ENCODE data around the gene GNG2. TPM values are rescaled to one million over a fixed set of nuclear protein-coding genes. Genes with fewer than 3 reads are reported as not detected.
A peak's percentile ranks its signal among the peaks of the same experiment; 100 is the strongest.

Gene GNG2
- total RNA-seq, 1 donor from 2014 or later: 25.1 TPM

GRCh38 chr14:51867741-51868140, 7.3 kb downstream of the GNG2 start:
- Histone ChIP-seq H3K36me3 (ENCODE audit: control insufficient read depth in 3 of 3, insufficient read depth in 3 of 3, low read length in 3 of 3) (no peaks in the 10 kb centered on the region), H3K27ac (ENCODE audit: low read depth, low read length) (no peak overlapping the region), H3K9me3 (ENCODE audit: control insufficient read depth in 3 of 3, low read length in 3 of 3) (no peaks in the 10 kb centered on the region), H3K27me3 (ENCODE audit: control insufficient read depth in 3 of 3, insufficient read depth in 3 of 3, low read length in 3 of 3) (no peaks in the 10 kb centered on the region), H3K9ac (ENCODE audit: low read depth in 1 of 3, low read length in 3 of 3) (no peak overlapping the region), H3K4me1 (ENCODE audit: control insufficient read depth in 3 of 3, insufficient read depth in 3 of 3, low read length in 3 of 3) (peaks cover 0 to 5% (median 0%) of the 10 kb centered on the region in 3 donors), H3K4me3 (ENCODE audit: low read length in 3 of 3) (no peak overlapping the region)

DNA sequence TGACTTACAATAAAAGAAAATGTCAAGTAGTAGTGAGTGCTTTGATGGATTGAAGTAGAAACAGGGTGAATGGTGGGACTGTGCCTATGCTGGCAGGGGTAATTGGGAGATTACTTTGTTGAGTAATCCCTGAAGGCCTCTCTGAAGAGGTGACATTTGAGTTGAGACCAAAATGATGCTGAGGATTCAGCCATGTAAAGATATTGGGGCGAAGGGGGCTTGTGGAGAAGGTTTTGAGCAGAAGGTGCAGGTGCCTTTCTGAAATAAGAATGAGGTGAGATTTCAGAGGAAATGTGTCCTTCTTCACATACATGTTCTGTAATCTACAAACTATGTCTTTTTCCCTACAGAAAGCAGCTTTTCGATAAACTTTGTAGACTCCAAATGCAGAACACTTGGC, 8.0 kb downstream of the GNG2 start:
- Histone ChIP-seq H3K4me1 (ENCODE audit: control insufficient read depth in 3 of 3, insufficient read depth in 3 of 3, low read length in 3 of 3) (peaks cover 0 to 4% (median 0%) of the 10 kb centered on the region in 3 donors), H3K9me3 (ENCODE audit: control insufficient read depth in 3 of 3, low read length in 3 of 3) (no peaks in the 10 kb centered on the region), H3K27me3 (ENCODE audit: control insufficient read depth in 3 of 3, insufficient read depth in 3 of 3, low read length in 3 of 3) (no peaks in the 10 kb centered on the region), H3K9ac (ENCODE audit: low read depth in 1 of 3, low read length in 3 of 3) (no peak overlapping the region), H3K4me3 (ENCODE audit: low read length in 3 of 3) (no peak overlapping the region), H3K27ac (ENCODE audit: low read depth, low read length) (no peak overlapping the region), H3K36me3 (ENCODE audit: control insufficient read depth in 3 of 3, insufficient read depth in 3 of 3, low read length in 3 of 3) (no peaks in the 10 kb centered on the region)

- H3K4me1 ChIP-seq (ENCODE audit: control insufficient read depth in 3 of 3, insufficient read depth in 3 of 3, low read length in 3 of 3): peaks cover 0 to 6% (median 0%) of the 10 kb centered on the region in 3 donors
These were observed 9.1 kb downstream of the GNG2 start for GRCh38 chr14:51869411-51870100.

GRCh38 chr14:51870606-51871005, 10.2 kb downstream of the GNG2 start:
- Histone ChIP-seq H3K9ac (ENCODE audit: low read depth in 1 of 3, low read length in 3 of 3) (no peak overlapping the region), H3K36me3 (ENCODE audit: control insufficient read depth in 3 of 3, insufficient read depth in 3 of 3, low read length in 3 of 3) (no peaks in the 10 kb centered on the region), H3K4me1 (ENCODE audit: control insufficient read depth in 3 of 3, insufficient read depth in 3 of 3, low read length in 3 of 3) (peaks cover 0 to 6% (median 0%) of the 10 kb centered on the region in 3 donors), H3K27me3 (ENCODE audit: control insufficient read depth in 3 of 3, insufficient read depth in 3 of 3, low read length in 3 of 3) (no peaks in the 10 kb centered on the region), H3K9me3 (ENCODE audit: control insufficient read depth in 3 of 3, low read length in 3 of 3) (no peaks in the 10 kb centered on the region), H3K27ac (ENCODE audit: low read depth, low read length) (no peak overlapping the region), H3K4me3 (ENCODE audit: low read length in 3 of 3) (no peak overlapping the region)

More at GRCh38 chr14:51869411-51870100, 9.1 kb downstream of the GNG2 start:
- Histone ChIP-seq H3K4me3 (ENCODE audit: low read length in 3 of 3) (no peak overlapping the region), H3K9ac (ENCODE audit: low read depth in 1 of 3, low read length in 3 of 3) (no peak overlapping the region), H3K9me3 (ENCODE audit: control insufficient read depth in 3 of 3, low read length in 3 of 3) (no peaks in the 10 kb centered on the region), H3K36me3 (ENCODE audit: control insufficient read depth in 3 of 3, insufficient read depth in 3 of 3, low read length in 3 of 3) (no peaks in the 10 kb centered on the region), H3K27me3 (ENCODE audit: control insufficient read depth in 3 of 3, insufficient read depth in 3 of 3, low read length in 3 of 3) (no peaks in the 10 kb centered on the region), H3K27ac (ENCODE audit: low read depth, low read length) (no peak overlapping the region)

DNA sequence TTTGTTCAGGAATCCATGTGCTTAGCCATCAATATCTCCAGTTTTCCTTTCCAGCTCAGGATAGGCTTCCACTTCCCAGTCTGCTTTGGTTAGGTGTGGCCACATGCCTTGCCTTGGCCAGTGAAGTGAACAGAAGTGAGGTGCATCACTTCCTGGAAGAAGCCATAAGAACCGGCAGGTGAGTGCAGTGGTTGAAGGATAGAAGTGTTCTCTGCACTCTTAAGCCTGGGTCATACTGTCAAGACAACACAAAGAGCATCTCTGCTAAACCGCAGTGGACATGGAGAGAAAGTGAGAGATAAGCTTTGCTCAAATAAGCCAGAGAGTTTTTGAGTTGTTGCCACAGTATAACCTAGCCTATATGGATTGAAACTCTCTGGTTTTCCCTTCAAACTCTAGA, 11.4 kb downstream of the GNG2 start:
- no peaks in the 10 kb centered on the region for H3K36me3 ChIP-seq (ENCODE audit: control insufficient read depth in 3 of 3, insufficient read depth in 3 of 3, low read length in 3 of 3)
- H3K4me1 ChIP-seq (ENCODE audit: control insufficient read depth in 3 of 3, insufficient read depth in 3 of 3, low read length in 3 of 3): peaks cover 0 to 6% (median 0%) of the 10 kb centered on the region in 3 donors
- no peak overlapping the region for H3K9ac ChIP-seq (ENCODE audit: low read depth in 1 of 3, low read length in 3 of 3)
- no peaks in the 10 kb centered on the region for H3K9me3 ChIP-seq (ENCODE audit: control insufficient read depth in 3 of 3, low read length in 3 of 3)
- no peak overlapping the region for H3K27ac ChIP-seq (ENCODE audit: low read depth, low read length)
- H3K4me3 ChIP-seq (ENCODE audit: low read length in 3 of 3): no peak overlapping the region
- no peaks in the 10 kb centered on the region for H3K27me3 ChIP-seq (ENCODE audit: control insufficient read depth in 3 of 3, insufficient read depth in 3 of 3, low read length in 3 of 3)

DNA sequence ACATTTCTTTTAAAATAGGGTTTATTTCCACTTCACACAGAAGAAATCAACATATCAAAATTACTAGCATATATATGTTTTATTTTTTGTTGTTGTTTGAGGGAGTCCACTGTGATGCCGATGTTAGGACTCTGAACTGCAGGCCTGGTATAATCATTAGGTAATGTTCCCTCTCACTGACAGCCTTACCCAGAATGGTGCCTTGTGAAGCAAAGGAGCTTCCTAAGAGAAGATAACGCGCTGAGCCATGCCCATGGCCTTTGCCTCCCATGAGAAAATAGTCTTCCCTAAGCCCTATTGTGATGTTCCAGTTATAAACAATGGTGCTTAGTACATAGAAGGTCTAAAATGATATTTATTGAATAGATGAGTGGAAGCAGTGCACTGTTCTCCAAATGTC, 12.0 kb downstream of the GNG2 start:
- Histone ChIP-seq H3K4me3 (ENCODE audit: low read length in 3 of 3) (no peak overlapping the region), H3K9me3 (ENCODE audit: control insufficient read depth in 3 of 3, low read length in 3 of 3) (no peaks in the 10 kb centered on the region), H3K9ac (ENCODE audit: low read depth in 1 of 3, low read length in 3 of 3) (no peak overlapping the region), H3K27me3 (ENCODE audit: control insufficient read depth in 3 of 3, insufficient read depth in 3 of 3, low read length in 3 of 3) (no peaks in the 10 kb centered on the region), H3K4me1 (ENCODE audit: control insufficient read depth in 3 of 3, insufficient read depth in 3 of 3, low read length in 3 of 3) (peaks cover 0 to 6% (median 0%) of the 10 kb centered on the region in 3 donors), H3K36me3 (ENCODE audit: control insufficient read depth in 3 of 3, insufficient read depth in 3 of 3, low read length in 3 of 3) (no peaks in the 10 kb centered on the region), H3K27ac (ENCODE audit: low read depth, low read length) (no peak overlapping the region)

DNA sequence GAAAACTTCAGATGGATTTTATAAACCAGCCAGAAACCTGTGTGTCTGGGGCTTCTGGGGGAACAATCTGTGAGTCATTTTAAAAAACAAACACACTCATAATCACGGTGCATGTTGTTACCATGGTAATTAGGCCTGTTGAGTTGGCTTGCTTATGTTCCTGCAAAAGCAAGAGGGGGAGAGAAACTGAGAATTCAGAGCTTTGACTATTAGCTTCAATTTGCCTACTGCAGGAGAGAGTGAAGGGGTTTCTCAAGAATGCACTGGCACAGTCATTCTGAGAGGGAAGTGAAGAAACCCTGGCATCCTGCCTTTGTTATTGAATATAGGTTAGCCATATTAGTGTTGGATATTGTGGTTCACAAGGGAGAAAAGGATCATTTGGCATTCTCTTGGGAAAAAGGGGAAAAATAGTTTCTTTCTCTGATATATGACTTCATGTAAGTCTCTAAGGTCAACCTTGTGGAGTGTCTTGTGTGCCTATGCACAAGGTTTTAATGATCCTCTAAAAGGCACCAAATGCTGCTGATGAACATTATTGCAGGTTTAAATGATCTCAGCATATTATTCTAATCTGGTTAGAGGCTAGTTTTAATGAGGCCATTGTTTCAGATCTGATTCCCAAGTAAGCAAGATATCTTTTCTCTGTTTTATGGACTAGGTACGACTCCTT, 12.9 kb downstream of the GNG2 start:
- Histone ChIP-seq H3K27me3 (ENCODE audit: control insufficient read depth in 3 of 3, insufficient read depth in 3 of 3, low read length in 3 of 3) (no peaks in the 10 kb centered on the region), H3K4me1 (ENCODE audit: control insufficient read depth in 3 of 3, insufficient read depth in 3 of 3, low read length in 3 of 3) (peaks cover 0 to 6% (median 0%) of the 10 kb centered on the region in 3 donors), H3K36me3 (ENCODE audit: control insufficient read depth in 3 of 3, insufficient read depth in 3 of 3, low read length in 3 of 3) (no peaks in the 10 kb centered on the region), H3K27ac (ENCODE audit: low read depth, low read length) (no peak overlapping the region), H3K9me3 (ENCODE audit: control insufficient read depth in 3 of 3, low read length in 3 of 3) (no peaks in the 10 kb centered on the region), H3K9ac (ENCODE audit: low read depth in 1 of 3, low read length in 3 of 3) (no peak overlapping the region), H3K4me3 (ENCODE audit: low read length in 3 of 3) (no peak overlapping the region)

DNA sequence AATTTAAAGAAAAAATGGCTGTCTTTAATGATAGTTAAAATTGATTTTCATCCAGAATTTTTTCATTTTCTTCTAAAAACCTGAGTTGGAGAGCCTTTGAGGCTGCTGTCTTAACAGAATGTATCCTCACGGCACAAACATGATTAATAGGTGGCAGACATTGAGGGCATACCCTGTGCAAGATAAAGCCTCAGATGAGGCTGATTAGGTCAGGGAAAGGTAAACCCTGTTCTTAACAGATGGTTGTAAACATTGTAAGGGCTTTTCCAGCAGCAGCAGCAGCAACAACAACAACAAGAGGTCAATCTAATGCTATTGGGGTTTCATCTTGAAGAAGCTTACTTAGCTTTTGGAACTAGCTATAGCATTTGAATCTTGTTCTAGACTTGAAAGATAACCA, 17.4 kb downstream of the GNG2 start:
- H3K4me1 ChIP-seq (ENCODE audit: control insufficient read depth in 3 of 3, insufficient read depth in 3 of 3, low read length in 3 of 3): peaks cover 0 to 6% (median 3%) of the 10 kb centered on the region in 3 donors

DNA sequence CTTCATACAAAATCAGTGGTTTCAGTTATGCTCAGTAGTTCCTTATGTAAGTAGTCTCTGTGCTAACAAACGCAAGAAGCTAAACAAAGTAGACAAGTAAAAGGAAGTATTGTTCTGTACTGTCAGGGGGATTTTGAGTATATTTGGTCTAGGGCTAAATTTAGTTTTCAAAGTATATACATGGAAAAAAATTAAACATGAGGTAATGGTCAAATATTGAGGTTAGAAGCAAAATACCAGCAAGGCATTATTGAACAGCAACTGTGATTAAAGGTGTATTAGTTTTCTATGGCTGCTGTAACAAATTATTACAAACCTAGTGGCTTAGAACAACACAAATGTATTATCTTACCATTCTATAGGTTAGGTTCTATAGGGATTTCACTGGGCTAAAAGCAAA, 18.8 kb downstream of the GNG2 start:
- no peaks in the 10 kb centered on the region for H3K27me3 ChIP-seq (ENCODE audit: control insufficient read depth in 3 of 3, insufficient read depth in 3 of 3, low read length in 3 of 3)
- no peak overlapping the region for H3K4me3 ChIP-seq (ENCODE audit: low read length in 3 of 3)
- H3K27ac ChIP-seq (ENCODE audit: low read depth, low read length): no peak overlapping the region
- H3K4me1 ChIP-seq (ENCODE audit: control insufficient read depth in 3 of 3, insufficient read depth in 3 of 3, low read length in 3 of 3): peaks cover 0 to 3% (median 0%) of the 10 kb centered on the region in 3 donors
- H3K9me3 ChIP-seq (ENCODE audit: control insufficient read depth in 3 of 3, low read length in 3 of 3): no peaks in the 10 kb centered on the region
- H3K9ac ChIP-seq (ENCODE audit: low read depth in 1 of 3, low read length in 3 of 3): no peak overlapping the region
- H3K36me3 ChIP-seq (ENCODE audit: control insufficient read depth in 3 of 3, insufficient read depth in 3 of 3, low read length in 3 of 3): no peaks in the 10 kb centered on the region

More for the DNA sequence above, 17.4 kb downstream of the GNG2 start:
- H3K9me3 ChIP-seq (ENCODE audit: control insufficient read depth in 3 of 3, low read length in 3 of 3): no peaks in the 10 kb centered on the region
- no peaks in the 10 kb centered on the region for H3K36me3 ChIP-seq (ENCODE audit: control insufficient read depth in 3 of 3, insufficient read depth in 3 of 3, low read length in 3 of 3)
- H3K27ac ChIP-seq (ENCODE audit: low read depth, low read length): no peak overlapping the region
- H3K9ac ChIP-seq (ENCODE audit: low read depth in 1 of 3, low read length in 3 of 3): no peak overlapping the region
- no peak overlapping the region for H3K4me3 ChIP-seq (ENCODE audit: low read length in 3 of 3)
- H3K27me3 ChIP-seq (ENCODE audit: control insufficient read depth in 3 of 3, insufficient read depth in 3 of 3, low read length in 3 of 3): no peaks in the 10 kb centered on the region

GRCh38 chr14:51880835-51881580, 20.6 kb downstream of the GNG2 start:
- no peaks in the 10 kb centered on the region for H3K36me3 ChIP-seq (ENCODE audit: control insufficient read depth in 3 of 3, insufficient read depth in 3 of 3, low read length in 3 of 3)
- no peak overlapping the region for H3K9ac ChIP-seq (ENCODE audit: low read depth in 1 of 3, low read length in 3 of 3)
- peak overlapping the region in 1 of 3 donors; percentile 35 for H3K4me3 ChIP-seq (ENCODE audit: low read length in 3 of 3)
- no peaks in the 10 kb centered on the region for H3K27me3 ChIP-seq (ENCODE audit: control insufficient read depth in 3 of 3, insufficient read depth in 3 of 3, low read length in 3 of 3)
- peaks cover 3 to 6% (median 4%) of the 10 kb centered on the region in 3 donors for H3K4me1 ChIP-seq (ENCODE audit: control insufficient read depth in 3 of 3, insufficient read depth in 3 of 3, low read length in 3 of 3)
- no peaks in the 10 kb centered on the region for H3K9me3 ChIP-seq (ENCODE audit: control insufficient read depth in 3 of 3, low read length in 3 of 3)
- H3K27ac ChIP-seq (ENCODE audit: low read depth, low read length): no peak overlapping the region
